ENCODE measurements around the gene ZNF280B. TPM values are rescaled to one million over a fixed set of nuclear protein-coding genes. Genes with fewer than 3 reads are reported as not detected.

ZNF280B gene
- total RNA-seq, 1 experiment from 2014 or later, result 5.9 TPM

GRCh38 chr22:22508274-22509176 is at the start of gene ZNF280B (continued):
- TF ChIP-seq HMGXB4 (CRISPR knock-in tag; IDR thresholded peaks at IDR 0.05) (peak; percentile 94), ESRRA (CRISPR knock-in tag; IDR thresholded peaks at IDR 0.05; ENCODE audit: borderline replicate concordance) (no peak), NR3C1 (CRISPR knock-in tag; conservative IDR thresholded peaks at IDR 0.05; ENCODE audit: low read depth) (no peak), CTCF (IDR thresholded peaks at IDR 0.05) (peak; percentile 38; the same call in 1 of the 2 replicates), MLX (CRISPR knock-in tag; IDR thresholded peaks at IDR 0.05) (0 out of 2 replicates have a peak, but pooled peaks have one; percentile 18), GABPB1 (CRISPR knock-in tag; IDR thresholded peaks at IDR 0.05) (peak; percentile 39; the same call in 1 of the 2 replicates), ZNF263 (CRISPR knock-in tag; IDR thresholded peaks at IDR 0.05; ENCODE audit: low read depth) (no peak), JUN (CRISPR knock-in tag; IDR thresholded peaks at IDR 0.05) (0 out of 2 replicates have a peak, but pooled peaks have one; percentile 40), PRRX2 (CRISPR knock-in tag; IDR thresholded peaks at IDR 0.05) (no peak)
- TF ChIP-seq, protein P1, sequence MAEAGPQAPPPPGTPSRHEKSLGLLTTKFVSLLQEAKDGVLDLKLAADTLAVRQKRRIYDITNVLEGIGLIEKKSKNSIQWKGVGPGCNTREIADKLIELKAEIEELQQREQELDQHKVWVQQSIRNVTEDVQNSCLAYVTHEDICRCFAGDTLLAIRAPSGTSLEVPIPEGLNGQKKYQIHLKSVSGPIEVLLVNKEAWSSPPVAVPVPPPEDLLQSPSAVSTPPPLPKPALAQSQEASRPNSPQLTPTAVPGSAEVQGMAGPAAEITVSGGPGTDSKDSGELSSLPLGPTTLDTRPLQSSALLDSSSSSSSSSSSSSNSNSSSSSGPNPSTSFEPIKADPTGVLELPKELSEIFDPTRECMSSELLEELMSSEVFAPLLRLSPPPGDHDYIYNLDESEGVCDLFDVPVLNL (CRISPR knock-in tag; IDR thresholded peaks at IDR 0.05; ENCODE audit: borderline replicate concordance, low read depth), result peak; percentile 24; the same call in 1 of the 2 replicates
- TF ChIP-seq, protein P2, sequence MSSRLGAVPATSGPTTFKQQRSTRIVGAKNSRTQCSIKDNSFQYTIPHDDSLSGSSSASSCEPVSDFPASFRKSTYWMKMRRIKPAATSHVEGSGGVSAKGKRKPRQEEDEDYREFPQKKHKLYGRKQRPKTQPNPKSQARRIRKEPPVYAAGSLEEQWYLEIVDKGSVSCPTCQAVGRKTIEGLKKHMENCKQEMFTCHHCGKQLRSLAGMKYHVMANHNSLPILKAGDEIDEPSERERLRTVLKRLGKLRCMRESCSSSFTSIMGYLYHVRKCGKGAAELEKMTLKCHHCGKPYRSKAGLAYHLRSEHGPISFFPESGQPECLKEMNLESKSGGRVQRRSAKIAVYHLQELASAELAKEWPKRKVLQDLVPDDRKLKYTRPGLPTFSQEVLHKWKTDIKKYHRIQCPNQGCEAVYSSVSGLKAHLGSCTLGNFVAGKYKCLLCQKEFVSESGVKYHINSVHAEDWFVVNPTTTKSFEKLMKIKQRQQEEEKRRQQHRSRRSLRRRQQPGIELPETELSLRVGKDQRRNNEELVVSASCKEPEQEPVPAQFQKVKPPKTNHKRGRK (CRISPR knock-in tag; IDR thresholded peaks at IDR 0.05; ENCODE audit: borderline replicate concordance), result no peak
- TF ChIP-seq, protein P3, sequence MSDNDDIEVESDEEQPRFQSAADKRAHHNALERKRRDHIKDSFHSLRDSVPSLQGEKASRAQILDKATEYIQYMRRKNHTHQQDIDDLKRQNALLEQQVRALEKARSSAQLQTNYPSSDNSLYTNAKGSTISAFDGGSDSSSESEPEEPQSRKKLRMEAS (CRISPR knock-in tag; IDR thresholded peaks at IDR 0.05), result peak; percentile 84

- H3K4me3 Mint-ChIP-seq, result no peak overlapping the region
- POLR2A ChIA-PET, result no interaction called here
- no peak for TF ChIP-seq KAT7 (CRISPR knock-in tag; IDR thresholded peaks at IDR 0.05; ENCODE audit: borderline replicate concordance)
- TF ChIP-seq, protein P4, sequence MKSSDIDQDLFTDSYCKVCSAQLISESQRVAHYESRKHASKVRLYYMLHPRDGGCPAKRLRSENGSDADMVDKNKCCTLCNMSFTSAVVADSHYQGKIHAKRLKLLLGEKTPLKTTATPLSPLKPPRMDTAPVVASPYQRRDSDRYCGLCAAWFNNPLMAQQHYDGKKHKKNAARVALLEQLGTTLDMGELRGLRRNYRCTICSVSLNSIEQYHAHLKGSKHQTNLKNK (CRISPR knock-in tag; IDR thresholded peaks at IDR 0.05), result no peak
- no peak for TF ChIP-seq NFATC4 (CRISPR knock-in tag; IDR thresholded peaks at IDR 0.05)
- no peak for TF ChIP-seq STAT6 (CRISPR knock-in tag; conservative IDR thresholded peaks at IDR 0.05; ENCODE audit: low read depth)
- TF ChIP-seq JUN (CRISPR knock-in tag; IDR thresholded peaks at IDR 0.05), result no peak
- no peak for TF ChIP-seq OVOL2 (CRISPR knock-in tag; IDR thresholded peaks at IDR 0.05; ENCODE audit: borderline replicate concordance)
- TF ChIP-seq ZNF671 (CRISPR knock-in tag; IDR thresholded peaks at IDR 0.05), result no peak
- TF ChIP-seq, protein P5, sequence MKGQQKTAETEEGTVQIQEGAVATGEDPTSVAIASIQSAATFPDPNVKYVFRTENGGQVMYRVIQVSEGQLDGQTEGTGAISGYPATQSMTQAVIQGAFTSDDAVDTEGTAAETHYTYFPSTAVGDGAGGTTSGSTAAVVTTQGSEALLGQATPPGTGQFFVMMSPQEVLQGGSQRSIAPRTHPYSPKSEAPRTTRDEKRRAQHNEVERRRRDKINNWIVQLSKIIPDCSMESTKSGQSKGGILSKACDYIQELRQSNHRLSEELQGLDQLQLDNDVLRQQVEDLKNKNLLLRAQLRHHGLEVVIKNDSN (CRISPR knock-in tag; IDR thresholded peaks at IDR 0.05), result no peak
- TF ChIP-seq GRHL2 (CRISPR knock-in tag; IDR thresholded peaks at IDR 0.05; ENCODE audit: insufficient replicate concordance, severe bottlenecking), result no peak
- peaks cover 79% of the 10 kb centered on the region for H3K27me3 Mint-ChIP-seq (ENCODE audit: low read depth)
- ATAC-seq (no peak), DNase-seq (ENCODE audit: low spot score) (no peak)
- peaks cover 4% of the 10 kb centered on the region for H3K36me3 Mint-ChIP-seq
- peaks cover 12% of the 10 kb centered on the region for H3K9me3 Mint-ChIP-seq
- CTCF ChIA-PET, result no interaction called here
- no peaks in the 10 kb centered on the region for H3K4me1 Mint-ChIP-seq
- no peak overlapping the region for H3K27ac Mint-ChIP-seq
Observed at GRCh38 chr22:22556995-22557925, 48.7 kb upstream of the ZNF280B start.

All from WTC11 (cell line).